ENCODE measurements around the gene LIPE.

DNA sequence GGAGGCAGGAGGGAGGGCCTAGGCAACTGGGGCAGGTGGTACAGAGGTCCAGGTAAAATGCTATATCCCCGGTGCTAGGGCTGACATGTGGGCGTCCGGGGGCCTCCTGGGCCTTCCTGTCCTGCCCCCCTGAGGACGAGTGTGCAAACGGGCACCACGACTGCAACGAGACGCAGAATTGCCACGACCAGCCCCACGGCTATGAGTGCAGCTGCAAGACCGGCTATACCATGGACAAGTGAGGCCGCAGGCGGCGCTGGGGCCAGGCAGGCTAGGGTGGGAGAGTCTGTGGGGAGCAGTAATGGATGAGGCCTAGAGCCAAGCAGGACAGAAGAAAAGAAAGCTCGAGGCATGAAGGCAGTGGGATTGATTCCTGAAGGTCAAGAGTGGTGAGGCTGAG, 58.4 kb downstream of the LIPE start:
- TF ChIP-seq CTCF (IDR thresholded peaks at IDR 0.05) (no peak), POLR2A (IDR thresholded peaks at IDR 0.05) (no peak)

All from adrenal gland (tissue), 5 donors.